K562 (cell line): ENCODE data around the gene GPR4. TPM values are rescaled to one million over a fixed set of nuclear protein-coding genes. Genes with fewer than 3 reads are reported as not detected.
A peak's percentile ranks its signal among the peaks of the same experiment; 100 is the strongest.

Experiments
- ATAC-seq: fragments of 200-7000 bp; cut with Tn5 transposase; 3 replicates; pipeline ENCODE4 v1.9.1; 2020; ENCODE audit warnings: moderate library complexity
- BruUV-seq: library from RNA; stranded (reverse); fragments of 400-500 nt; replicated peaks from 2 replicates; lab custom pipeline; 2021; lab: Mats Ljungman, UMichigan
- CTCF ChIA-PET: fragments of 300-600 bp; formaldehyde crosslinking; extraction: SDS; loops from one replicate; lab custom pipeline; 2021; ENCODE audit warnings: low intra/inter-chr PET ratio; lab: Yijun Ruan, JAX
- POLR2A ChIA-PET: fragments of 300-600, 350-650 bp; sonication (Branson Sonifier 250); formaldehyde crosslinking; extraction: SDS; loops from one replicate; lab custom pipeline; 2021; ENCODE audit warnings: antibody characterized with exemption, inconsistent platforms; lab: Yijun Ruan, JAX
- DNase-seq, 4 experiments: peaks; one replicate each; pipeline versions ENCODE4 v3.0.0 to v3.0.0-alpha.2; 2011 to 2018; ENCODE audit warnings: low spot score in 3 of 4, mixed read lengths in 3 of 4; ENCODE audit errors: extremely low read depth in 1 of 4
- FAIRE-seq: peaks from 2 replicates; lab custom pipeline; 2011; peaks lifted over from hg19 to GRCh38; lab: Jason Lieb, UNC
- H2AFZ ChIP-seq: 2 replicates; pipeline ENCODE4 v1.6.0; 2011; ENCODE audit warnings: low read depth, low read length, control low read depth, inconsistent platforms
- H3K27ac ChIP-seq: fragments of 200-600 bp; 3 replicates; pipeline ENCODE4 v1.8.0; 2011; ENCODE audit warnings: low read depth, mild to moderate bottlenecking, control low read depth, inconsistent platforms, low read length, moderate library complexity, mixed read lengths; ENCODE audit errors: extremely low read depth
- H3K27me3 ChIP-seq, 2 experiments: fragments of 300-600 bp in 1 of 2; 2 replicates in 1 of 2; 3 replicates in 1 of 2; pipeline versions ENCODE4 v1.6.0 to v1.8.0; 2011; ENCODE audit warnings: inconsistent platforms in 2 of 2, low read length in 2 of 2, mild to moderate bottlenecking in 1 of 2, mixed read lengths in 1 of 2, moderate library complexity in 1 of 2; ENCODE audit not compliant: control insufficient read depth in 2 of 2, insufficient read depth in 2 of 2
- H3K36me3 ChIP-seq: fragments of 300-600 bp; 3 replicates; pipeline ENCODE4 v1.8.0; 2011; ENCODE audit warnings: mild to moderate bottlenecking, low read length, inconsistent platforms; ENCODE audit not compliant: control insufficient read depth, insufficient read depth
- H3K4me1 ChIP-seq, 2 experiments: fragments of 200-600 bp in 1 of 2; replicated peaks in 1 of 2; 2 replicates in 1 of 2; 3 replicates in 1 of 2; pipeline versions ENCODE4 v1.5.1 to v1.8.0; 2011; ENCODE audit warnings: inconsistent platforms in 2 of 2, low read length in 2 of 2, mild to moderate bottlenecking in 1 of 2, mixed read lengths in 1 of 2, moderate library complexity in 1 of 2; ENCODE audit not compliant: control insufficient read depth in 2 of 2, insufficient read depth in 2 of 2
- H3K4me2 ChIP-seq: 2 replicates; pipeline ENCODE4 v1.6.1; 2011; ENCODE audit warnings: low read length, control low read depth, inconsistent platforms, mixed read lengths; ENCODE audit not compliant: insufficient read depth
- H3K4me3 ChIP-seq: fragments of 200-600 bp; sonication (generic), shearing (Covaris generic); 2 replicates; pipeline ENCODE4 v1.5.1; 2016; ENCODE audit warnings: control low read depth, inconsistent platforms
- H3K79me2 ChIP-seq: fragments of 200-600 bp; 3 replicates; pipeline ENCODE4 v1.8.0; 2011; ENCODE audit warnings: low read length, inconsistent platforms; ENCODE audit not compliant: control insufficient read depth, insufficient read depth
- H3K9ac ChIP-seq, 2 experiments: 2 replicates each; pipeline versions ENCODE4 v1.6.0 to v1.6.1; 2011; ENCODE audit warnings: low read depth in 2 of 2, low read length in 2 of 2, control low read depth in 1 of 2, inconsistent platforms in 1 of 2, mild to moderate bottlenecking in 1 of 2, mixed read lengths in 1 of 2; ENCODE audit not compliant: insufficient read depth in 1 of 2
- H3K9me1 ChIP-seq: one replicate; pipeline ENCODE4 v1.6.0; 2011; ENCODE audit warnings: inconsistent platforms, mild to moderate bottlenecking, low read length, moderate library complexity; ENCODE audit not compliant: control insufficient read depth, insufficient read depth
- H3K9me3 ChIP-seq: replicated peaks from 2 replicates; pipeline ENCODE4 v1.5.1; 2011; ENCODE audit warnings: low read depth, low read length, inconsistent platforms; ENCODE audit not compliant: control insufficient read depth, insufficient read depth
- H4K20me1 ChIP-seq: replicated peaks from 2 replicates; pipeline ENCODE4 v1.6.1; 2011; ENCODE audit warnings: low read length, inconsistent platforms, mixed read lengths; ENCODE audit not compliant: control insufficient read depth, insufficient read depth
- FIP1L1 ChIP-seq: fragments of 200-400 bp; formaldehyde crosslinking; IDR thresholded peaks from 2 replicates; pipeline ENCODE4 v1.6.1; 2018; ENCODE audit warnings: mild to moderate bottlenecking, low read depth, low read length; ENCODE audit not compliant: poor library complexity, severe bottlenecking
- LEF1 ChIP-seq: fragments of 450-650 bp; IDR thresholded peaks from 2 replicates; pipeline ENCODE4 v1.6.1; 2016; ENCODE audit warnings: mild to moderate bottlenecking
- PHF8 ChIP-seq: fragments of 200-600 bp; sonication (generic); IDR thresholded peaks from 2 replicates; pipeline ENCODE4 v1.6.1; 2012; ENCODE audit warnings: mixed run types, mild to moderate bottlenecking, inconsistent platforms, low read length, moderate library complexity, borderline replicate concordance
- RREB1 ChIP-seq: fragments of 250-450 bp; sonication (Bioruptor Pico); IDR thresholded peaks from 2 replicates; pipeline ENCODE4 v1.4.0; 2020
- WGBS: fragments of 100-300 bp; shearing (Covaris generic); methylation state at CpG from one replicate; pipeline ENCODE4 v1.1.6; 2016; ENCODE audit warnings: low coverage, mixed read lengths; ENCODE audit not compliant: insufficient coverage; ENCODE audit errors: missing lambda C conversion rate; 5-methylcytosine and 5-hydroxymethylcytosine counted together
- in situ Hi-C: fragments of 300-500 bp; cut with MboI; formaldehyde crosslinking; loops from 4 replicates; pipeline ENCODE4 v1.15.0; 2018; ENCODE audit warnings: inconsistent platforms, mixed read lengths
- intact Hi-C: fragments of 100-400 bp; cut with micrococcal nuclease; formaldehyde crosslinking; loops from 2 replicates; pipeline ENCODE4 v1.14.2; 2022
- polyA plus RNA-seq, 8 experiments: library from polyadenylated mRNA; depleted of rRNA in 4 of 8; stranded (reverse) in 5 of 8; unstranded in 3 of 8; fragments of >200 nt; fragmentation: Nextera tagmentation in 2 of 8; fragmentation: Illumina TruSeq in 1 of 8; extraction: Ambion mirVana in 2 of 8; extraction: Trizol in 1 of 8; gene quantifications; 2 replicates each; pipeline versions ENCODE4 v1.2.1 to v1.2.3, GENCODE V29; 2011 to 2014; ENCODE audit warnings: inconsistent platforms in 1 of 8, missing spikeins in 1 of 8
- total RNA-seq, 7 experiments: library from RNA; depleted of rRNA in 6 of 7; stranded (reverse); fragments of >200 nt in 6 of 7; fragmentation: Illumina TruSeq in 2 of 7; extraction: Trizol in 2 of 7; gene quantifications; 2 replicates each; pipeline versions ENCODE4 v1.2.1 to v1.2.3, GENCODE V29; 2011 to 2021; ENCODE audit warnings: low replicate concordance in 1 of 7
- TF ChIP-seq, protein P1 (sequence below): fragments of 450-650 bp; formaldehyde crosslinking; IDR thresholded peaks from 2 replicates; pipeline ENCODE4 v1.4.0; 2020; ENCODE audit warnings: mild to moderate bottlenecking, moderate library complexity

Gene GPR4
- total and polyA plus RNA-seq, 9 of the 15 experiments (the other 6 are each of a cell fraction or from before 2014, with no cell fraction given): 0.03 to 0.09 (median 0.04) TPM; not detected in 5

DNA sequence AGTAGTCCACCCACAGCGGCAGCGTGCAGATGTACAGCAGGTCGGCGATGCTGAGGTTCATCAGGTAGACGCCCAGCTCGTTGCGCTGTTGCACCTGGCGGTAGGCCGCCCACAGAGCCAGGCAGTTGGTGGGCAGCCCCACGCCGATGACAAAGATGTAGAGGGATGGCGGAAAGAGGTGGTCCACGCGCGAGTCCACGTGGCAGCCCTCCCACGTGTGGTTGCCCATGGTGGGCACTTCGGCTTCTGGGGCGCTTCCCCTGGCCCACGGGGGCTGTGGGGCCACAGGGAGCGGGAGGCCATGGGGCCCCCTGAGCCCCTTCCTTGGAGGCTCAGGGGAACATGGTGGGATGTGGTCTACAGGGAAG is 10.4 kb downstream of the GPR4 start:
- H3K27ac ChIP-seq: no peak overlapping the region
- in situ Hi-C loops (no loop called here), intact Hi-C loops (loop anchor here (1.0 to 2.0 kb wide), 2 partner anchors 52 to 89 kb away; no protein-coding TSS in a partner anchor)
- BruUV-seq: no TSS peak
- H2AFZ ChIP-seq: no peak overlapping the region; the same call in 1 of the 2 replicates
- 0 out of 5 replicates have a peak, but pooled peaks cover 0 to 4% of the 10 kb centered on the region in 2 experiments for H3K27me3 ChIP-seq
- H3K4me3 ChIP-seq: no peak overlapping the region
- POLR2A ChIA-PET: interaction anchor here (1.0 to 1.7 kb wide), 2 partner anchors 25 to 50 kb away, joined by 5 to 9 read pairs; no protein-coding TSS in a partner anchor
- H4K20me1 ChIP-seq: no peaks in the 10 kb centered on the region
- H3K36me3 ChIP-seq: no peaks in the 10 kb centered on the region
- ATAC-seq (no peak), DNase-seq (no peak), FAIRE-seq (no peak)
- 93% methylated on average over 18 of the region's 21 CpGs for WGBS
- H3K4me2 ChIP-seq: no peak overlapping the region; the same call in 1 of the 2 replicates
- no peaks in the 10 kb centered on the region for H3K79me2 ChIP-seq
- TF ChIP-seq RREB1 (CRISPR knock-in tag) (no peak), FIP1L1 (peak; percentile 30), PHF8 (0 out of 2 replicates have a peak, but pooled peaks have one; percentile 2), LEF1 (no peak)
- TF ChIP-seq, protein P1, sequence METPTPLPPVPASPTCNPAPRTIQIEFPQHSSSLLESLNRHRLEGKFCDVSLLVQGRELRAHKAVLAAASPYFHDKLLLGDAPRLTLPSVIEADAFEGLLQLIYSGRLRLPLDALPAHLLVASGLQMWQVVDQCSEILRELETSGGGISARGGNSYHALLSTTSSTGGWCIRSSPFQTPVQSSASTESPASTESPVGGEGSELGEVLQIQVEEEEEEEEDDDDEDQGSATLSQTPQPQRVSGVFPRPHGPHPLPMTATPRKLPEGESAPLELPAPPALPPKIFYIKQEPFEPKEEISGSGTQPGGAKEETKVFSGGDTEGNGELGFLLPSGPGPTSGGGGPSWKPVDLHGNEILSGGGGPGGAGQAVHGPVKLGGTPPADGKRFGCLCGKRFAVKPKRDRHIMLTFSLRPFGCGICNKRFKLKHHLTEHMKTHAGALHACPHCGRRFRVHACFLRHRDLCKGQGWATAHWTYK (CRISPR knock-in tag): peak; percentile 90
- no peak overlapping the region for H3K9ac ChIP-seq
- no peaks in the 10 kb centered on the region for H3K9me1 ChIP-seq
- peaks cover 21 to 22% of the 10 kb centered on the region in 2 experiments for H3K4me1 ChIP-seq
- no peaks in the 10 kb centered on the region for H3K9me3 ChIP-seq
- CTCF ChIA-PET: interaction anchor here (0.6 to 2.4 kb wide), 2 partner anchors 51 to 209 kb away, joined by 4 to 25 read pairs; no protein-coding TSS in a partner anchor
